Fibroblast of peridontal ligament (primary cell): Measurements from ENCODE around the gene IMMT.

Experiments used
- DNase-seq: peaks from one replicate; pipeline ENCODE4 v3.0.0-alpha.2; 2010; ENCODE audit errors: extremely low read depth

The IMMT gene

DNA sequence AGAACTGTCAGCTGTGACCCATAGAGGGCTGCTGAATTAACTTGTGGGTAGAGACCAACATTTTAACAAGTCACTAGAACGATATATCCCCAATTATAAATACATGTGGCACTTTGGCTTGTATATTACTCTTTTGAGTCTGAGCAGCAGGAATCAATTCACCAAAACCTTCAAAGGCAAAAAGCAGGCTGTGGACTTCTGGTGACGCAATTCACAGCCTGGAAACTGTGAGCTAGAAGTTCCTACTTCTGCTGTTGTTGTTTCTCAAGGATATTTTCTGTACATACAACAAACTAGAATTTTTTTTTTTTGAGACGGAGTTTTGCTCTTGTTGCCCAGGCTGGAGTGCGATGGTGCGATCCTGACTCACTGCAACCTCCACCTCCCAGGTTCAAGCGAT is 52.0 kb downstream of the IMMT start:
- peak; percentile 18 for DNase-seq

DNA sequence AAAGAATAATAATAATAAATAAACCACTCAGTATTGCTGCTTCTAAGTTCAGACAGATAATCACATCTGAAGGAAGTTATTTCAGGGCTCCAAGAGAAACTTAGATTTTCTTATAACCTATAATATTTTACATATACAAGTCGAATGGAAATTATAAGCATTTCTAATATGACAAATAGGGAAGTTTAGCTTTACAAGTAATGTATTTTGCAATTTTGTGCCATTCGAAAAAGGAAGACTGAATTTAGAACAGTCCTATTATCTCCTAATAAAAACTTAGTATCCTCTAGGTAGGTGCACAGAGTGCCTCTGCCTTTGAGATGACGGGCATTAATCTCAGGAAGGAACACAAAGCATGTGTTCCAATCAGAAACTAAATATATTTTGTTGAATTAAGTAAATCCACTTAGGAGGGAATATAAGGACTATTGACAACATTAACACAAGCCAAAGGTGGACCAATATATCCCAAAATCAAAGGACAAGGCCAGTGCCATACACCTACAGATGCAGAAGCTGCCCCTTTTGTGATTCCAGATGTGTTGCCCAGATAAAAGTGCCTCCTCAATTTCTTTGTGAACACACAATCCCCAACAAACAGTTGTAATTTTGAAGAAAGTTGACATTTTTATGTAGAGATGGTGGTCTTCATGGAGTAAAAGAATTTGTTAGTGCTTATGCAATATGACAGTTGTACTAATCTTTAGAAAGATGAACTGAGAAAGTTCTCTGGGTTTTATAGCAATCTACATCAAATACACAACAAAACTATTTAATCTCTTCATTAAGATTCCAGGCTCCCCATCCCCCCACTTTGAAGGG is 52.6 kb downstream of the IMMT start:
- no peak for DNase-seq

DNA sequence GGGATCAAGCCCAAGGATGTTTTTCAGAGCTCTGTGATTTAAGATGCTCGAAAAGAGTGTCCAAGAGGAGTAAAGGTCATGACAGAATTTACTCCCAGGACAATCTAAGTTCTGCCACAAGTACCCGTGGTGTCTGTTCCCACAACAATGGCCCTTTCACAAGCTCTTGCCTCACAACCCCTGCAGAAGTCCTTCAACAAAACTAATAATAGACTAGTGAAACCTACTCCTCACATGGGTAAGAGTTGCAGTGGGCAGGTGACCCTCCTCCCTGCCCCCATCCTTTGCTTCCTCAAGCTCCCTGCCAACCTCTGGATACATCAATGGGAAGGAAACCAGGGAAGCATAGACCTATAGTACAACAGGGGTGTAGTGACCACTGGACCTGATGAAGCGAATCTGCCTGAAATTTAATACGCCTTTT is 54.3 kb downstream of the IMMT start:
- DNase-seq, result no peak

GRCh38 chr2:86139981-86140380 is 55.3 kb downstream of the IMMT start:
- no peak for DNase-seq

- DNase-seq, result no peak
Observed at GRCh38 chr2:86138736-86139625, 56.3 kb downstream of the IMMT start.

- DNase-seq, result no peak
Observed at GRCh38 chr2:86136141-86136540, 59.1 kb downstream of the IMMT start.

DNA sequence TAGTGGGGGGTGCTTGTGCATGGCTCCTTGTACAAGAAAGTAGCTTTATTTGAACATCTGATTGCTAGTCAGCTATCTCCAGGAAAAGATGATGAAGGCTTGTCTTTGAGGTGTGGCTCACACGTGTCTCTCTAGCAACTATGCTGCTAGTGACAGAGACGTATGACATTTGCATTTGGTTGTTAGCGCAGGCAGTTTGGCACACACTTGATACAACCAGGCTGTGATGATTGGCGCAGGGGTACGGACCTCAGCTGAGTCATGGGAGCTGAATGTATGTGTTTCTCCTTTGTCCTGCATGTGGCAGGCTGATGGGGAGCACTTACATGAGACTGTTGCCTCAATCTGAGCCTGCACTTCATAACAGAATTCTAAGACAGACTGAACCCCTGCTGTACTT is 59.6 kb downstream of the IMMT start:
- DNase-seq, result no peak

DNA sequence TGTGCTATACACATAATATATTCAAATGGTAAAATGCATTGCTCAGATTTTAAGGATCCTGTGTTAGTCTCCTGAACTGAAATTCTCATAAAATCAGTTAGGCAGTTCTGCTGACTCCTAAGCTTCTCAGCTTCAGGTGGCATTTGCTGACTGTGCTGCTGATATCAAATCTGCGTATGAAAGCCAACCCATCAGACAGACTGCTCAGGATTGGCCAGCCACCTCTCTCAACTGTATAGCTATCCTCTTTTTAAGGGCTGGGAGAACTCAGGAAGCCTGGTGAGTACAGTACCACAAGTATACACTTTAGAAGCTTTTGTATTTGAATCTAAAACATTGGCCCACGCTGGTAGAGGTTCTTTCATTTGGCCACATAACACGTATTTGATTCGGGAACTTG is 60.6 kb downstream of the IMMT start:
- DNase-seq, result no peak

- DNase-seq, result no peak
Observed at GRCh38 chr2:86124683-86125082, 70.6 kb downstream of the IMMT start.

- no peak for DNase-seq
Observed at GRCh38 chr2:86123328-86123925, 71.8 kb downstream of the IMMT start.

GRCh38 chr2:86118130-86118529 is 77.1 kb downstream of the IMMT start:
- DNase-seq, result no peak

- no peak for DNase-seq
Observed at GRCh38 chr2:86107031-86107430, 88.2 kb downstream of the IMMT start.

DNA sequence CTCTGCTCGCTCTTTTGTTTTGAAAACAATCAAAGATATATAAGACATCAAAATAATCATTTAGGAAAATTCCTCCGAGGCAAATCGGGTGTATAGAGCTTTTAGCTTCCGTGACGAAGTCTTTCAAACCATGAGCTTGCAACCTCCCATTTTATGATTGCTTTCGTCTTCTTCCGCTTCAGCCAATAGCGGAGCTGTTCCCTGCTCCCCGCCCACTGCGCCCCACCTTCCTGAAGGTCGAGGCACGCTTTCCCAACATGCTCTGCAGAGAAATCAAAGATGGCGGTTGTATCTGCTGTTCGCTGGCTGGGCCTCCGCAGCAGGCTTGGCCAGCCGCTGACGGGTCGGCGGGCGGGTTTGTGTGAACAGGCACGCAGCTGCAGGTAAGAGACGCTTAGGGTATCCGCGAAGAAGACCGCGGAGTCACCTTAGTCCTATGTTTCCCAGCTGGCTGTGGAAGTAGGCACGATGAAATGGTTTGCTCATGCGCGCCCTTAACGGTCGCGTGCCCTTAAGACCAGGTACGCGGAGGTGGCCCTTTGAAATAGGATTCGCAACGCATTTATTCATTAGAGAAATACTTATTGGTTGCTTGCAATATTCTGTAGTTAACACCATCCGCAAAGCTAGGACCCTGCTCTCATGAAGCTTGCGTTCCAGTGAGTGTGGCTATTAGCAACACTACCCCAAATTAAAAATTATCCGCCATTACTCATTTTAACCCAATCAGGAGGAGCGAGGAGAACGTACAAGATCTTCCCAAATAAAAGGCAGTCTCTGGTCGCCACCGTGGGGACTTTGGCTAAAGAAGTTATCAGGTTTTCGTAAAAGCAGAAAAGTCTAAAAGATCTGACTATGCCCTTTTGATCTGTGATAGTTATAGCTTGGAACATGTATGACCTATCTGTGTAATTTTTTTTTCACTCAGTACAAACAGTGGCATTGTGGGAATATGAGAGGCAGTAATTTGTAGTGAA is 89.0 kb downstream of the IMMT start, which contains the start of gene PTCD3:
Gene PTCD3 (plus strand): TSS at position 267 of the 977 bp plus-strand sequence. CDS start 13 bp downstream, at position 280.
- DNase-seq, result peak; percentile 96

- peak; percentile 96 for DNase-seq
Observed at GRCh38 chr2:86105252-86105968, 89.9 kb downstream of the IMMT start, which contains the start of gene POLR1A. POLR1A (minus strand) TSS chr2:86105886; CDS start chr2:86105776, 110 bp downstream.

- no peak for DNase-seq
Observed at GRCh38 chr2:86102157-86102556, 93.1 kb downstream of the IMMT start.

- DNase-seq, result no peak
Observed at GRCh38 chr2:86097913-86098312, 97.3 kb downstream of the IMMT start.

- DNase-seq, result no peak
Observed at GRCh38 chr2:86097114-86097896, 98.0 kb downstream of the IMMT start.

GRCh38 chr2:86094229-86094628 is 101.0 kb downstream of the IMMT start:
- DNase-seq, result no peak
